ENCODE measurements around the gene CNTN5.

- TF ChIP-seq CTCF (IDR thresholded peaks at IDR 0.05 in 4 of 5, conservative IDR thresholded peaks at IDR 0.05 in 1 of 5) (no peak), POLR2A (IDR thresholded peaks at IDR 0.05) (no peak)
Observed at GRCh38 chr11:99509863-99510262, 489.1 kb downstream of the CNTN5 start.

Measured in gastrocnemius medialis (tissue), 4 donors.